Hepatocyte (in vitro differentiated cells): ENCODE measurements around the gene ELFN1.

Experiments used
- CTCF ChIP-seq: fragments of 200-600 bp; sonication (generic); IDR thresholded peaks from 2 replicates; pipeline ENCODE4 v1.5.1; 2016; ENCODE audit warnings: antibody characterized with exemption, mild to moderate bottlenecking; ENCODE audit not compliant: poor library complexity
- EZH2 ChIP-seq: fragments of 200-600 bp; sonication (generic); IDR thresholded peaks from 2 replicates; pipeline ENCODE4 v1.6.1; 2016; ENCODE audit warnings: antibody characterized with exemption, mild to moderate bottlenecking, borderline replicate concordance
- EZH2phosphoT487 ChIP-seq: fragments of 200-600 bp; sonication (generic); IDR thresholded peaks from one replicate; pipeline ENCODE4 v1.6.1; 2018; ENCODE audit warnings: antibody characterized with exemption, mild to moderate bottlenecking, low read depth, moderate library complexity; ENCODE audit not compliant: unreplicated experiment, severe bottlenecking

- TF ChIP-seq CTCF (no peak), EZH2 (no peak), EZH2phosphoT487 (no peak)
Observed at GRCh38 chr7:1738511-1738910, 68.4 kb downstream of the ELFN1 start.
